NCI-H345 treated with DMSO at 0.1 percent for 48 hours (cell line): ENCODE results near the gene TMEM212.

Experiments
- DNase-seq: peaks from one replicate; lab custom pipeline; 2025; ENCODE audit not compliant: unreplicated experiment; lab: John Stamatoyannopoulos, UW

TMEM212 gene

DNA sequence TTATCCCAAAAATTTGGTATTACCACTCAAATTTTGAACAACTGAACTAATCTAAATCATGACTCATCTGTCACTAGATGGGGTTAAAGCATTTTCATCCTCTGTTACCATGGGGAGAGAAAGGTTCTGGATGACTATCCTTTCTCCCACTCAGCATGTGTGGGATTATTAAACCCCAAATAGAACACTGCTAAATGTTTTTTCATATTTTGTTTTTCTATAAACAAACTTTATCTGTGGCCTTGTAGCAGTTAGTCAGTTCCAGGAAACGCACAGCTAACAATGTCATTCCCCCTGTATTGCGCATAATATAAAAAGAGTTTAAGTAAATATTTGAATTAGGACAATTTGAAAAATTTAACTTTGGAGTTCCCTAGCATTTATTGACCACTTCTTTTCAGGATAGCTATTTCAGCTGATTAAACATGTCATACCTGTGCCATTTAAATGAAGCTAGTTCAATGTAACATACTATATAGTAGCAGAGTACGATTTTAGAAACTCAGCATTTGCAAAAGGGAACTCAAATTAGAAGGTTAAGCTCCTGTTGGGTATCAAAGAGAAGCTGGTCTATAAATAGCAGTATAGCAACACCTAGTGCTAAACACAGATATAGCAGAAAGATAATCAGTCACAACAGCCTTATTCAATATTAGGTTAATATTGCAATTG, 9.2 kb upstream of the TMEM212 start:
- DNase-seq = no peak

DNA sequence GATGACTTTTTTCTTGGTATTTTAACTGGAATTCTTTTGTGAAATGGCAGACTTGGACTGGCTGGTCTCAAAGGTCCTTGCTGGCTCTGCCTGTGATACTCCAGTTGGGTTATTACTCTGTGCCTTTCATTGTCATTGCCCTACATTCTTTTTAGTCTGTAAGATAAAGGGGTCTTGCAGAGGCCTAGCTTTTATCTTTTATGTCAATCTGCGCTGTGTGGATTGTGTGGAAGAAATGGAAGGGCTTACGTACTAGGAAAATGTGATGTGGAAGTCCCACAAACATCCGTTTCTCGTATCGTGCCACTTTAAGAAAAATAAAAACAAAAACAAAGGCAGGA, 8.7 kb upstream of the TMEM212 start:
- no peak for DNase-seq

DNA sequence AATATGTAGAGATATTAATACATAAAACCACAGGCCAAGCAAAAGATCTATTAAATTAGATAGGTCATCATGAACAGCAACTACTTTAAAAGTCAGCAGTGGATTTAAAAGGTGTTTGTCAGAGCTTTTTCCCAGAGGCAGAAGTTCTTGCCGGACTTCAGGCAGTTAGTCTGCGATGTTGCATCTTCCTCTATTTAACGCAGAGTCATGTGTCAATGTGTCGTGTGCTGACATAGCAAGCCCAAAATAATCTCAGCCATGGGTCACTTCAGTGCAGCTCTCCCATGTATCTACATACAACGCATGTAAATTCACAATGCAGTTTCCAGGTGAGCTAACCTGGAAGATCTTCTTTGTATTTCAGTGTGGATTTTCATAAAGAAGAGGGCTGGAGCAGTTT, 8.0 kb upstream of the TMEM212 start:
- no peak for DNase-seq

DNA sequence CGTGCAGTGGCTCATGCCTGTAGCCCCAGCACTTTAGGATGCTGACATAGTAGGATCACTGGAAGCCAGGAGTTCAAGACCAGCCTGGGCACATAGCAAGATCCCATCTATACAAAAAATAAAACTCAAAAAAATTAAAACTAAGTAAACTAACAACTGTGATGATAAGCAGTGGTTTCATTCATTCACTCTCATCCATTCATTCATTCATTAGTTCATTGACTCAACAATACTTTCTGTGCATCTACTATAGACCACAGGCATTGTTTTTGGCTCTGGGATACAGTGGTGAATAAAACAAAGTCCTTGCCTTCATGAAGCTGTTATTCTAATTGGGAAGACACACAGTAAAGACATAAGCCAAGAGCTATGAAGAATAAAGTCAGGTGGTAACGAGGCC, 7.5 kb upstream of the TMEM212 start:
- DNase-seq = no peak

DNA sequence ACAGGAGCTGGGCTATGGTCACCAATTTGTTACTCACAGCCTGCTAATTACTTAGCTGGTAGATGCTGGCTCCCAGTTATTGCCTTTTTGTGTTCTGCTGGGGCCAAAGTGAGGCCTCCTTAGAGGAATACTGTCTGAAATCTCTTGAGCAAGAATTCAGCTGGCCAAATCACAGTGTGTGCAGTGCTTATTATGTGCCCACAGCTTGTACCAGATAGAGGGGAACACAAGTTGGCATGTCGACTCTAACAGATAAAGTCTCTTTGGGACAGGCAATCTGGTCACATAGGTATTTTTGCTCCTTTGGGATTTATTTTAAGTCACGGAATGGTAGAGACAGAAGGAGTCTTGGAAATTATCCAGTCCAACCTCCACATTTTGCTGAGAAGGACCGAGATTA, 6.3 kb upstream of the TMEM212 start:
- DNase-seq = no peak

DNA sequence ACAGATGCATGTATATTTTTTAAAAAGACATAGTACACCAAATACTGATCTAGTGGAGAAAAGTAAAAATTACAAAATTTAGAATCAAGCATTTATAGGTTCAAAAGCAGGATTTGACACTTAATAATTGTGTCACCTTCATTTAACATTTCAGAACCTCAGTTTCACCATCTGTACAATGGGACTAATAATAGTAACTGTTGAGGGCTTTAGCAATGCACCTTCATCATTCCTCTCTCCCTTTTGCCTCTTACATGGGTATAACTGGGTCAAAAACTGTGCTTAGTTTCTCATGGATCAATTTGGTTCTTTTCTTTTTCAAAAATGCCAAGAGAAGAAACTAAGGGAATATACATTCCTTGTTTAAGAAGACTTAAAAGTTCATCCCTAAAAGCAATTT, 5.5 kb upstream of the TMEM212 start:
- no peak for DNase-seq

DNA sequence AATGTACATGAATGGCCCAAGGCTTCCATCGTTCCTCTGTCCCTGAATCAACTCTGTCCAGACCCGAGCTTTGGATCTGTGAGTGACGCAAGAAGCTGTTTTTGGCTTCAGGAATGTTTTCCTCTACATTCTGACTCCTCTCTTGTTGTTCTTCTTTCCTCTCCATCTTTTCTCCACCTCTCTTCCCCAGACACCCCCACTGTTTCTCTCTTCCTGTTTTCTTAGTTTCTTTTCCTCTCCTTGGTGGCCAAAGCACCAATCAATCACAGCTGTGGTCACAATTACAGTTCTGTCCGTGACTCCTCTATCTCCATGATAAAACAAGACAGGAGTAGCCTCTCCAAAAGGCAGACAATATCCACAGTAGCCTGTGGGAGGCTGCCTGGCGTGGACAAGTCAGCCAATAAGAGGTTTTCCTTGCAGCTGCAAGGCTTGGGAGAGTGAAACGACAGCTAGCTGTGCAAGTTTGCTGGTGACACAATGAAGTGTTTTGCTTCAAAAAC, 4.9 kb upstream of the TMEM212 start:
- no peak for DNase-seq

DNA sequence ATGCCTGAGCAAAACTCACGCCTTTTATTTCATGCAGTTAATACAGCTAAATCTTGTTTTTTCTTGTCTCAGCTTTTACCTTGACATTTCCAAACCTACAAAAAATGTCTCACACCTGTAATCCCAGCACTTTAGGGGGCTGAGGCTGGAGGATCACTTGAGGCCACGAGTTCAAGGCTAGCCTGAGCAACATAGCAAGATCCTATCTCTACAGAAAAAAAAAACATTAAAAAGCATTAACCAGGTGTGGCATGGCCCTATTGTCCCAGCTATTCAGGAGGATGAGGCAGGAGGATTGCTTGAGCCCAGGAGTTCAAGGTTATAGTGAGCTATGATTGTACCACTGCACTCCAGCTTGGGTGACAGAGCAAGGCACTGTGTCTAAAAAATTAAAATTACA, 3.9 kb upstream of the TMEM212 start:
- DNase-seq = no peak

DNA sequence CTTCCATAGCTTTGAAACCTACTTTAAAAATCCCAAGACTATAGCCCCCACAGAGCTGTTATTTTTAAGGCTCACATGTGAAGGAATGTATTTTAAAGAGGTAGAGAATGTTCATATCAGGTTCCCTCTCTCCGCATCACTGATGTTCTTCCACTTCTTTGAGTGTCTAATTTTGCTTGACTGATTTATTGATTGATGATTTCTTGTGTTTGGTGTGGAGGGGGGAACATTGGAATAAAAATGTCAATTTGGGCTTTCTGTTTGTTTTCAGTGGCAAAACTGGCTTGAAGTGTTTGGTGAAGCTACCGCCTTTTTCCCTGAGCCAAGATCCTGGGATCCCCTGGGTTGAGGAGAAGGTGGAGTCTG, 2.7 kb upstream of the TMEM212 start:
- DNase-seq = no peak

DNA sequence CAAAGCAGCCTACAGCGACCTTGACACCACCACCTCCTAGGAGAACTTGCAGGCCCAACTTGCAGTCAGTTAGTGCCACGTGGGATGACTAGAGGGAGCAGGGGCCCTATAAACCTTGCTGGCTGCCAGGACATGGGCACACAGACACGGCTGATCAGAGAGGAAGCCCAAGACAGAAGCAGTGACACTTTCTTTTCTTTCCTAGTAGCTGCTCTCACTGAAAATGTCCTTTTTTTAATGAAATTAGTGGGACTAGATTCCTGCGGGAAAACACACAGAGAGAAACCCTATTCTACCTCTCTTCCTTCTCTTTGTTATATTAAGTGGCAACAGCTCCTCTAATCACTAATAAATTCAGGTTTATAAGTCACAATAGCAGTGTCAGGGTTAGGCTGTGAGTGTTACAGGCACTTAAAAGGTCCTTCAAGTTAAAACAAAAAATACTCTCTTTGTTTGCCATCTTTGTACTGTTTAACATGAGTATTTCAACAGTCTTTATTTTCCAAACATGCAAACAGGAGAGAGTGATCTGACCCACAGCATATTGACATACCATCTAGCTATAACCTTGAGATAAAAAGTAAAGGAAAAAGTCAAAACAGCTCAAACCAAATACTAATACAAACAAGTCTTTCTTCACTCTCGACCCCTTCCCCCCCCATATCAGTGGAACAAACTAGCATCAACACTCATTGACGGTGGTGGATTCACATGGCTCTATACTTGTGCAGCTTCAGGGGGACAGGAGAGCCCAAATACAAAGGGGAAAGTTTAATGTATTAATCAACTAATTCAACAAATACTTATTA, 2.1 kb upstream of the TMEM212 start:
- no peak for DNase-seq

DNA sequence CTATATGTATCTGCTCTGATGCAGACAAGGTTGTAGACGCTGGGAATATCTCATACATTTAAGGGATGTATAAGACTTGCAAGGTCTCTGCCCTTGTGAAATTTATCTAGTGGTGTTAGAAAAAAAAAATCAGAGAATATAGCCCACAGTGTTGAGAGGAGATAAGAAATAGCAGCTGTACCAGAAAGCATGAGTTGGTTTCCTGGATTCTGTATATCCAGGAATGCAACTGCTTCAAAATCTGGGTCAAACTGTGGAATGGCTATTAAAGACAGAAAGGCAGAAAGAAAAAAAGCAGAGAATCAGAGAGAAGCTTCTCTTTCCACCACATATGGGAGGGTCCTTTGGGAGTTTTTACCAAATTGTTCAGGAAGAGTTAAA, 1.5 kb upstream of the TMEM212 start:
- no peak for DNase-seq

DNA sequence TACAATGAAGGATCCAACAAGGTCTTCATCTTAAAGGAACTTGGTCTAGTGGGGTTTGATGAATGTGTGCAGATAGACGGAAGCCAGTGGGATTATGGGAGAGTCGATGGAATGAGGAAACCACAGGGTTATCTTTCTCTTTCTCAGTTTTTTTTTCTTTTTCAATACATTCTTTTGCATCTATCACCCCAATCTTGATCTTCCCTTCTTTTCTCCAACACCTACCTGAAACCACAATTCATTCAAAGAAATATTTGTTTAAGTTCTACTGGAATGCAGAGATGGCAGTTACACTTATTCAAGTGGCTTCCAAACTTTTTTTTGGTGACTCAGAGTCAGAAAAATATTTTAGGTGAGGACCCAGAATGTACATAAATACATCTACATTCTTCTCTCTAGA, 1.7 kb downstream of the TMEM212 start:
- DNase-seq = no peak

DNA sequence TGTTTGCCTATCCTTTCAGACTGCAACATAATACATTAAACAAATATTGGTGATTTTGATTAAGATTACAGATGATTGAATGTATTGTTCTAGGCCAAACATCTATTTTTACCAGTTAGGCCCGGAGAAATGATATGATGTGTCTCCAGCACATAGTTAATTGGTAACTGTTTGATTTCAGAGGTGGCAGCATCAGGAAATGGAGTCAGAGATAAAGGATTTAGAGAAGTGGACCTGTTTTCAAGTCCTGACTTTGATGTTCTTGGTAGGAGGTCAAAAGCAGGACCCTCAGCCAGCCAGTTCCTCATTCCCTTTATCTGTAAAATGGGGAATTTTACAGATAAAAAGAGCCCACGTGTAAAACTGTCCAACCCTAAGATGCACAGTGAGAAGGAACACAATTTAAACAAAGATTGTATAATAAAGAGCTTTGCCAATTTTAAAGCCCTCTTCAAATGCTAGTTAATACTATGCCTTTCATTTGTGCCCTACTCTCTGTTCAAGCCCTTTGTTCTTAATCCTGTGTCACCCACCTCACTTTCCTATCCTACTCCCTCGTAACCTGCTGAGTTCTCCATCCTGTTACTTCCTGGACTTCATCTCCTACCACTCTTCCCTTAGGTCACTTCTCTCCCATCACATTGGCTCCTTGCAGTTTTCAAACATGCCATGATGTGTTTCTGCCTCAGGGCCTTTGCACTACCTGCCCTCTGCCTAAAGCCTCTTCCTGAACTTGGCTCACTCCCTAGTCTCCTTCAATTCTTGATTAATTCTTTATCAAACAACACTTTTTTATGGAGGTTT, 2.5 kb downstream of the TMEM212 start:
- no peak for DNase-seq

DNA sequence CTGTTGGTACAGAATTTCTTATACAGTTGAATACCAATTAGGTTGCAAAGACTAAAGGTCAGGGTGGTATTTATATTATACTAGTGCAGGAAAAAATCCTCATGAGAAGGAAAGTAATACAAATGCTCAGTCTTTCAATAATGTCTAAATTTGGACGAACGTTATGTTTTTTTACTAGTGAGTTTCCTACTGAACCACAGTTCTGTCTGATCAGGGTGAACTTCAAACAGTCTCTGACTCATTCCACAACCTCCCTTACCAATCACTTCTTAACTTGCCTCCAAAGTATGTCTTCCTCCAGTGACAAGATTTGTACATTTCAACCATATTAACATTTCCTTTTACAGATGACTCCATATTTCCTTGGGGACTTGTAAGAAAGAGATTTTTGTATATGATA, 3.4 kb downstream of the TMEM212 start:
- no peak for DNase-seq

DNA sequence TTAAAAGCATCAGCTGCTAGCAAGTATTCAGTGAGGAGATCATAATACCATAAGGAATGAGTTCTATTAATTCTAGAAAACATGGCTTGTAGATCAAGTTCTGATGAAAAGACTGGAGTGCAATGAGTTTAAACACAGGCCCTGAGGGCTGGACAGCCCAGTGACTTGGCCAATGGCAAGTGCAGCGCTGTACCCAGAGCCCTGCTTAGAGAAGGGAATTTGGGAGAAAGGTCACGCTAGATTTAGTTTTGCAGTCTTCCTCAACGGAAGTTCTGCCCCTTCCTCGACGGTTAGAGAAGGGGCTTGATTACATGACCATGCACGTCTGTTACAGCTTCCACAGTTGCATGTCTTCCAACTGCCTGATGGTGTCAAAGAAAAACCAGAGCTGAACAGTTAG, 4.0 kb downstream of the TMEM212 start:
- no peak for DNase-seq

DNA sequence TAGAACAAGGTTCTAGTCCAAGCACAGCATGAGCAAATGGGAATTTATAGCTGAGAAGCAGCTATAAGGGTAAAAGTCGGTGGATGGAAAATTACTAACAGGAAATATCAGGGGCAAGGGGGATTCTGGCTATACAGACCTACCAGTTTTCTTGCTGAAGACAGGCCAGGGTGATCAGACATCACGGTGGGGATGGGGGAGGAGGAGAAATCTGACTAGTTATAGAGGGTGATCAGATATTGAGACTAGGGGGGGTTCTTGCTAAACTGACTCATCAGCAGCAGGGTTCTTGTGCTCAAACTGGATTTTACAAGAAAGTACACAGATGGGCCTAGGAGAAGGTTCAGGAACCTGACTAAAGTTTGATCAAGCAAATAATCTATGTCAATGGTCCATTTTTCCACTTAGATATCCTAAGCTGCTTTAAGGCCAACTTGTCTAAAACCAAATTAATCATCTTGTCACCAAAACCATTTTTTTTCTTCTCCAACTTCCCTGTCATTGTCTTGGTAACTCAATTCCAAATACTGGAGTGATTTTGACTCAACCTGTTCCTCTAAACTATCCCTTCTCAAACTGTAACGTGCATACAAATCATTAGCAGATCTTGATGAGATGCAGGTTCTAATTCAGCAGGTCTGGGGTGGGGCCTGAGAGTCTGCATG, 4.6 kb downstream of the TMEM212 start:
- DNase-seq = no peak

DNA sequence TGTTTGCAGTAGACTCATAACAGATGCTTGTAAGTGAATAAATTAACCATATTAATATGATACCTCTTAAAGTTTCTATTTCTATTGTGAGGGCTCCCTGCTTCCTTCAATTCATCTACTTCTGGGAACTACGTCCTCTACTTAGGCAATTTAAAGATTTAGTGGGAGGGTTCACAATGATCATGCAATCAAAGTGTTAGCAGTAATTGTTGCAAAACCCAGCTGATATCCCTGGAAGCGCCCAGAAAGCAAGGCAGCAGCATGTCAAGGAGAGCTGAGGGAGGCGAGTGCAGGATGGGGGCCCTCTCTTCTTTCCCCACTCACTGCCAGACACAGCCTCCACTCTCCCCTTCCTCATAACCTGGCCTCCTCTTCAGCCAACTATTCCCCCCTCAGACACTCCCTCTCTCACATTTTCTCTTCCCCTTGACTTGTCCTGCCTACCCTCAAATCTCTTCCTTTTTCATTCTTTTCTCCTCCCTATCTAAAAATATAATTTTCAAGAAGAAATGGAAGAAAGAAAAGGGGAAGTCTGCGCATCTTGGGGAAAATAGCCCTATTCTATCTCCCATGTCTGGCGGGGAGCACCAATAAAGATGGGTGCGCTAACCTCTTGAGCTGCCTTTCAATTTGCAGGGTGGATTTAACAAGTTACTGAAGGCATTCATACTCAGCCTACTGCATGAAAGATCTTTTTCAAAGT, 6.6 kb downstream of the TMEM212 start:
- DNase-seq = no peak

DNA sequence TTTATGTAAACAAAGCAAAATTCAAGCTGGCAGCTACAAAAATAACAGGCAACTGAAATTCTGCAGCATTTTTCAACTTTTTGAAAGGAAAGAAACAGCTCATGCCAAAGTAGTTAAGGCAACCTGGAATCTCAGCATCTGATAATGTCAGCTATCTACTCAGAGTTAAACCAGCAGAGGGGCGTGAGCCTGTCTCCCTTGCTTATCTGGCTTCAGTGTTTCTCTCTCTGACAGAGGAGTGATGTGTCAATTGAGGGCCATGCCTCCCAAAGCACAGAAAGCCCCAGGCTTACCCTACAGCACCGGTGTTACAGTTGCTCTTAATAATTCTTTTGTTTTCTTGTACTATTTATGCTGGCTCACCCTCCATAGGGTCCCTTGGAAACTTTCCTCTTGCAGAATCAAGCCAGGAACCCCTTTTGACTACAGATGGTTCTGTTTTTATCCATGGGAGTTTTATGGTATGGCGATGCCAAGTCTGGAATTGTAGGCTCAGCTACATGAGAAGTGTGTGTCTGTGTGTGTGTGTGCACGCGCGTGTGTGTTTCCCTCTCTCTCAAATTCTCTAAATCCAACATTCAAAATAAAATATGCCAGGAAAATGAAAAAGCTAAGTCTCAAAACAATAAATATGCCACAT, 7.3 kb downstream of the TMEM212 start:
- DNase-seq = no peak

DNA sequence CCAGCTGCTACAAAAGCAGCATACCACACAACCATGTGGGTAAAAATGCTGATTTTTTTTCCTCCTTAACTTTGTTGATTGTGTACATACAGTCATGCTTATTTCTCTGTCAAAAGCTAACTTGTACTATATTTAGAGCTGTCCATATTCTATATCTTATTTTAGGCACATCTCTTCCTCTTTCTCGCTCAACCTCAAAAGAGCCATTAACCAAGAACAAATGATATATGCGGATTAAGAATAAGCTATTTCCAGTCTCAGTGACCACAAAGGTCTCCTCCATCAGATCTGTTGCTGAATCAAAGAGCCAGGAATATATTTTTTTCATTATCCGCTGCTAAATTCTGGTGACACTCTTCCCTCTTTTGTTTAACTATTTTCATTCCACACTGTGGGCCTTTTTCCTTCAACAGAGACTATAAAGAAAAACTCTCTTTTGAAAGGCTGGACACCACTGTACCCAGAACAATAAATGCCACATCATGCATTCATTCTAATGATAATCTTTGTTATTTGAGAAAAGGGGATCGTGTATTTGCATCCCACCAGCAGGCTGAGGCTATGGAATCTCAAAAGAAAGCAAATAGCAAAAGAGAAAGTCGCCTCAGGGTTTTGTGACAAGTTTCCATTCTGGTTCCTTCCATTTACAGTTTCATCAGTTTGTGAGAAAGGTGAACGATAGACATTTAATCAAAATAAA, 8.0 kb downstream of the TMEM212 start:
- DNase-seq = no peak

DNA sequence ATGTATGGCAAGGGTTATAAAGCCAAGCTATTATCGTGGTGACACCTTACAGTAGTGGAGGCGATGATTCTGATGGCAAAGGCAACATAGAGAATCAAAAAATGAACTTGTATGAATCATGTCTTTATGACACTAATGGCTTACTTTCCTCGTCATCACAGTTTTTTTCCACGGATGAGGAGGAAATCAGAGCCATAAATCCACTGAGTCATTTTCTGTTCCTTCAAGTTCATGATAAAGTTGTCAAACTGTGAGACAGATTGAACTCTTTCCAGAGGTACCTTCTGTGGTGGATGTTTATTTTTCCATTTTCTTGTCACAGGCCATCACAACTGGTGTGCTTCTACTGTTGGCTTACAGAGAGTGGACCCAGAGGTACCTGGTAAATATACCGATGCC, 8.5 kb downstream of the TMEM212 start:
- DNase-seq = no peak
